Measurements from ENCODE around the gene BPIFB3. TPM values are rescaled to one million over a fixed set of nuclear protein-coding genes. Genes with fewer than 3 reads are reported as not detected.
"Not testable (repeated sequence)": the region's sequence is repeated elsewhere in the genome, so short reads cannot be mapped to it uniquely, and the experiment has no call there.

The BPIFB3 gene
- total RNA-seq, 3 donors from 2014 or later (not counting 1 experiment from before 2014, with no cell fraction given): not detected

GRCh38 chr20:33120934-33121333 lies 67.2 kb downstream of the BPIFB3 start:
- Mint-ChIP-seq H3K4me3 (no peak overlapping the region), H3K27ac (no peak overlapping the region), H3K4me1 (peaks cover 0 to 4% of the 10 kb centered on the region in 2 donors), H3K36me3 (no peaks in the 10 kb centered on the region), H3K9me3 (no peaks in the 10 kb centered on the region), H3K27me3 (ENCODE audit: low read depth in 2 of 2) (peaks cover 14 to 41% of the 10 kb centered on the region in 2 donors)
- intact Hi-C loops (cut with micrococcal nuclease): no loop called here
- Histone ChIP-seq H3K9me3 (ENCODE audit: control insufficient read depth, insufficient read depth, low read length) (no peaks in the 10 kb centered on the region), H3K27ac (ENCODE audit: low read length) (no peak overlapping the region), H3K4me1 (ENCODE audit: control insufficient read depth, insufficient read depth, low read length) (no peaks in the 10 kb centered on the region), H3K36me3 (ENCODE audit: control insufficient read depth, insufficient read depth, low read length) (no peaks in the 10 kb centered on the region), H3K27me3 (ENCODE audit: control insufficient read depth, insufficient read depth, low read length) (no peaks in the 10 kb centered on the region), H3K4me3 (ENCODE audit: low read length) (no peak overlapping the region)
- DNase-seq (no peak), ATAC-seq (no peak)
- TF ChIP-seq, protein P1, sequence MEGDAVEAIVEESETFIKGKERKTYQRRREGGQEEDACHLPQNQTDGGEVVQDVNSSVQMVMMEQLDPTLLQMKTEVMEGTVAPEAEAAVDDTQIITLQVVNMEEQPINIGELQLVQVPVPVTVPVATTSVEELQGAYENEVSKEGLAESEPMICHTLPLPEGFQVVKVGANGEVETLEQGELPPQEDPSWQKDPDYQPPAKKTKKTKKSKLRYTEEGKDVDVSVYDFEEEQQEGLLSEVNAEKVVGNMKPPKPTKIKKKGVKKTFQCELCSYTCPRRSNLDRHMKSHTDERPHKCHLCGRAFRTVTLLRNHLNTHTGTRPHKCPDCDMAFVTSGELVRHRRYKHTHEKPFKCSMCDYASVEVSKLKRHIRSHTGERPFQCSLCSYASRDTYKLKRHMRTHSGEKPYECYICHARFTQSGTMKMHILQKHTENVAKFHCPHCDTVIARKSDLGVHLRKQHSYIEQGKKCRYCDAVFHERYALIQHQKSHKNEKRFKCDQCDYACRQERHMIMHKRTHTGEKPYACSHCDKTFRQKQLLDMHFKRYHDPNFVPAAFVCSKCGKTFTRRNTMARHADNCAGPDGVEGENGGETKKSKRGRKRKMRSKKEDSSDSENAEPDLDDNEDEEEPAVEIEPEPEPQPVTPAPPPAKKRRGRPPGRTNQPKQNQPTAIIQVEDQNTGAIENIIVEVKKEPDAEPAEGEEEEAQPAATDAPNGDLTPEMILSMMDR (IDR thresholded peaks at IDR 0.05): no peak
- 93% methylated on average over 3 of the region's 3 CpGs for WGBS (ENCODE audit: insufficient coverage)

GRCh38 chr20:33122297-33122696 lies 68.6 kb downstream of the BPIFB3 start:
- ATAC-seq, H3K36me3 Mint-ChIP-seq: not testable (repeated sequence)
- H3K27me3 Mint-ChIP-seq (ENCODE audit: low read depth in 2 of 2): peaks cover 14 to 43% of the 10 kb centered on the region in 2 donors

More at GRCh38 chr20:33122297-33122696, 68.6 kb downstream of the BPIFB3 start:
- H3K9me3 Mint-ChIP-seq; H3K4me3 Mint-ChIP-seq; H3K27ac ChIP-seq (ENCODE audit: low read length); H3K4me1 ChIP-seq (ENCODE audit: control insufficient read depth, insufficient read depth, low read length); H3K27me3 ChIP-seq (ENCODE audit: control insufficient read depth, insufficient read depth, low read length); DNase-seq; H3K4me3 ChIP-seq (ENCODE audit: low read length); H3K27ac Mint-ChIP-seq; intact Hi-C loops (cut with micrococcal nuclease); H3K36me3 ChIP-seq (ENCODE audit: control insufficient read depth, insufficient read depth, low read length); H3K9me3 ChIP-seq (ENCODE audit: control insufficient read depth, insufficient read depth, low read length); H3K4me1 Mint-ChIP-seq: not testable (repeated sequence)
- 38% methylated on average over 1 of the region's 1 CpG for WGBS (ENCODE audit: insufficient coverage)

Other genes with a start within 250 kb of the BPIFB3 start
- 100 to 1,000 TPM; 133 to 139 (median 137) TPM for gene MAPRE1, start 233.9 kb upstream of the BPIFB3 start, total RNA-seq
- 1 to 10 TPM; 1.2 to 2.9 (median 2.3) TPM for gene EFCAB8, start 195.0 kb upstream of the BPIFB3 start, total RNA-seq
- gene SUN5, start 49.5 kb upstream of the BPIFB3 start, total RNA-seq: not detected
- gene BPIFB2, start 46.2 kb upstream of the BPIFB3 start, total RNA-seq: not detected
- gene BPIFB6, start 22.3 kb upstream of the BPIFB3 start, total RNA-seq: not detected
- gene BPIFB4, start 25.7 kb downstream of the BPIFB3 start, total RNA-seq: not detected
- not detected for gene BPIFA2, start 114.3 kb downstream of the BPIFB3 start, total RNA-seq
- gene BPIFA3, start 163.4 kb downstream of the BPIFB3 start, total RNA-seq: not detected
- gene BPIFA1, start 182.1 kb downstream of the BPIFB3 start, total RNA-seq: not detected
- gene BPIFB1, start 229.3 kb downstream of the BPIFB3 start, total RNA-seq: not detected

Data from natural killer cell (primary cell).